Liver (tissue), 9 donors: Measurements from ENCODE around the gene RABL6. TPM values are rescaled to one million over a fixed set of nuclear protein-coding genes. Genes with fewer than 3 reads are reported as not detected.
"Not testable (repeated sequence)": the region's sequence is repeated elsewhere in the genome, so short reads cannot be mapped to it uniquely, and the experiment has no call there.

Source experiments
- DNase-seq: peaks from one replicate; pipeline ENCODE4 v3.0.0-alpha.2; 2017; ENCODE audit warnings: low spot score
- H3K27ac ChIP-seq, 2 donors: one replicate each; pipeline ENCODE4 v1.7.0; 2013; ENCODE audit warnings: inconsistent platforms in 2 of 2, low read length in 2 of 2, control low read depth in 1 of 2, low read depth in 1 of 2, mild to moderate bottlenecking in 1 of 2
- H3K27me3 ChIP-seq, 4 donors: one replicate each; pipeline versions ENCODE4 v1.6.1 to v1.7.0; 2013; ENCODE audit warnings: low read length in 3 of 4, inconsistent platforms in 1 of 4, mild to moderate bottlenecking in 1 of 4, moderate library complexity in 1 of 4; ENCODE audit not compliant: control insufficient read depth in 4 of 4, insufficient read depth in 4 of 4
- H3K36me3 ChIP-seq, 4 donors: one replicate each; pipeline versions ENCODE4 v1.6.1 to v1.7.0; 2013; ENCODE audit warnings: low read length in 3 of 4, mild to moderate bottlenecking in 3 of 4, low read depth in 1 of 4, moderate library complexity in 1 of 4; ENCODE audit not compliant: control insufficient read depth in 4 of 4, insufficient read depth in 3 of 4
- H3K4me1 ChIP-seq, 4 donors: one replicate each; pipeline versions ENCODE4 v1.6.1 to v1.7.0; 2013; ENCODE audit warnings: low read length in 3 of 4, mild to moderate bottlenecking in 3 of 4, moderate library complexity in 1 of 4; ENCODE audit not compliant: control insufficient read depth in 4 of 4, insufficient read depth in 4 of 4
- H3K4me3 ChIP-seq, 3 donors: one replicate each; pipeline versions ENCODE4 v1.6.1 to v1.7.0; 2013; ENCODE audit warnings: low read length in 3 of 3, control low read depth in 1 of 3, low read depth in 1 of 3, mild to moderate bottlenecking in 1 of 3
- H3K9ac ChIP-seq, 2 donors: one replicate each; pipeline ENCODE4 v1.7.0; 2013; ENCODE audit warnings: low read length in 2 of 2, mild to moderate bottlenecking in 2 of 2, moderate library complexity in 2 of 2, control low read depth in 1 of 2, low read depth in 1 of 2
- H3K9me3 ChIP-seq, 4 donors: one replicate each; pipeline versions ENCODE4 v1.6.1 to v1.7.0; 2013; ENCODE audit warnings: low read length in 3 of 4; ENCODE audit not compliant: control insufficient read depth in 4 of 4
- CTCF ChIP-seq: fragments of 150-350 bp; IDR thresholded peaks from 2 replicates; pipeline ENCODE4 v1.5.1; 2017; ENCODE audit warnings: improper control_type of control experiment, low read depth, low read length; ENCODE audit not compliant: missing input control
- FOXA1 ChIP-seq: IDR thresholded peaks from 2 replicates; pipeline ENCODE4 v1.6.1; 2016; ENCODE audit warnings: antibody characterized with exemption
- FOXA2 ChIP-seq: IDR thresholded peaks from 2 replicates; pipeline ENCODE4 v1.6.1; 2016; ENCODE audit warnings: antibody characterized with exemption
- HNF4A ChIP-seq, 2 donors: conservative IDR thresholded peaks; 2 replicates each; pipeline ENCODE4 v1.6.1; 2016; ENCODE audit warnings: antibody characterized with exemption in 2 of 2, mild to moderate bottlenecking in 2 of 2
- HNF4G ChIP-seq: IDR thresholded peaks from 2 replicates; pipeline ENCODE4 v1.6.1; 2016; ENCODE audit warnings: antibody characterized with exemption
- JUND ChIP-seq, 2 donors: IDR thresholded peaks; 2 replicates each; pipeline ENCODE4 v1.6.1; 2016; ENCODE audit warnings: antibody characterized with exemption in 2 of 2
- MAX ChIP-seq: IDR thresholded peaks from 2 replicates; pipeline ENCODE4 v1.6.1; 2016; ENCODE audit warnings: antibody characterized with exemption
- NR2F2 ChIP-seq: IDR thresholded peaks from 2 replicates; pipeline ENCODE4 v1.6.1; 2016; ENCODE audit warnings: antibody characterized with exemption
- RAD21 ChIP-seq, 2 donors: IDR thresholded peaks; 2 replicates each; pipeline ENCODE4 v1.6.1; 2016; ENCODE audit warnings: antibody characterized with exemption in 2 of 2, mild to moderate bottlenecking in 2 of 2
- REST ChIP-seq: IDR thresholded peaks from 2 replicates; pipeline ENCODE4 v1.6.1; 2016; ENCODE audit warnings: antibody characterized with exemption, mild to moderate bottlenecking
- RXRA ChIP-seq, 2 donors: IDR thresholded peaks; 2 replicates each; pipeline ENCODE4 v1.6.1; 2017 to 2018; ENCODE audit warnings: antibody characterized with exemption in 2 of 2, mild to moderate bottlenecking in 1 of 2
- SP1 ChIP-seq: IDR thresholded peaks from 2 replicates; pipeline ENCODE4 v1.6.1; 2018; ENCODE audit warnings: antibody characterized with exemption, mild to moderate bottlenecking
- TAF1 ChIP-seq: conservative IDR thresholded peaks from 2 replicates; pipeline ENCODE4 v1.6.1; 2016; ENCODE audit warnings: antibody characterized with exemption, mild to moderate bottlenecking
- YY1 ChIP-seq: IDR thresholded peaks from 2 replicates; pipeline ENCODE4 v1.6.1; 2016; ENCODE audit warnings: antibody characterized with exemption, mild to moderate bottlenecking
- WGBS: extraction: QIAGEN DNeasy Blood & Tissue Kit; methylation state at CpG from one replicate; pipeline ENCODE4 v1.1.7; 2013; 5-methylcytosine and 5-hydroxymethylcytosine counted together
- polyA plus RNA-seq, 2 donors: library from polyadenylated mRNA; stranded (reverse) in 1 of 2; unstranded in 1 of 2; fragments of 200-250 nt in 1 of 2; fragments of >200 nt in 1 of 2; fragmentation: Nextera tagmentation in 1 of 2; extraction: Ambion mirVana in 1 of 2; gene quantifications; one replicate each; pipeline versions ENCODE4 v1.2.1 to v1.2.3, GENCODE V29; 2013 to 2015
- total RNA-seq, 2 donors: library from RNA; depleted of rRNA; stranded (reverse); fragments of >200 nt; gene quantifications; one replicate each; pipeline ENCODE4 v1.2.3, GENCODE V29; 2014
- TF ChIP-seq, protein P1 (sequence below): IDR thresholded peaks from 2 replicates; pipeline ENCODE4 v1.6.1; 2016; ENCODE audit warnings: antibody characterized with exemption
- TF ChIP-seq, protein P2 (sequence below): IDR thresholded peaks from 2 replicates; pipeline ENCODE4 v1.6.1; 2016; ENCODE audit warnings: antibody characterized with exemption
- donor health status: healthy.
- donor health status: healthy.
- donor health status: healthy.
- donor health status: healthy.
- donor health status: healthy.

The RABL6 gene
- total and polyA plus RNA-seq, 4 donors = 3.6 to 32.6 (median 10.7) TPM

DNA sequence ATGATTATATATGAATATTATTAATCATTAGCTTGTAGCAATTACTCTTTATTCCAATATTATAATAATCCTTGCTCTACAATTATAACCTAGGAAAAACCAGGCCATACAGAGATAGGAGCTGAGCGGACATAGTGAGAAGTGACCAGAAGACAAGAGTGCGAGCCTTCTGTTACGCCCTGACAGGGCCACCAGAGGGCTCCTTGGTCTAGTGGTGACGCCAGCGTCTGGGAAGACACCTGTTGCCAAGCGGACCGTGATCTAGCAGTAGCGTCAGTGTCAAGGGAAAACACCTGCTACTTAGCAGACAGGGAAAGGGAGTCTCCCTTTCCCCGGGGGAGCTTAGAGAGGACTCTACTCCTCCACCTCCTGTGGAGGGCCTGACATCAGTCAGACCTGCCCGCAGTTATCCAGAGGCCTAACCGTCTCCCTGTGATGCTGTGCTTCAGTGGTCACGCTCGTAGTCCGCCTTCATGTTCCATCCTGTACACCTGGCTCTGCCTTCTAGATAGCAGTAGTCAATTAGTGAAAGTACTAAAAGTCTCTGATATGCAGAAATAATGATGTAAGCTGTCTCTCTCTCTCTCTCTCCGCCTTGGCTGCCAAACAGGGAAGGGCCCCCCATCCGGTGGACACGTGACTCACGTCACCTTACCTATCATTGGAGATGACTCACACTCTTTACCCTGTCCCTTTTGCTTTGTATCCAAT, 41.2 kb upstream of the RABL6 start:
- not testable (repeated sequence) for H3K4me1 ChIP-seq, H3K9ac ChIP-seq, H3K27me3 ChIP-seq, DNase-seq, H3K27ac ChIP-seq, H3K9me3 ChIP-seq, H3K36me3 ChIP-seq, H3K4me3 ChIP-seq
- TF ChIP-seq RAD21 (IDR thresholded peaks at IDR 0.05) = peak in 1 of 2 donors; percentile 52
- 48% methylated on average over 17 of the region's 18 CpGs for WGBS

DNA sequence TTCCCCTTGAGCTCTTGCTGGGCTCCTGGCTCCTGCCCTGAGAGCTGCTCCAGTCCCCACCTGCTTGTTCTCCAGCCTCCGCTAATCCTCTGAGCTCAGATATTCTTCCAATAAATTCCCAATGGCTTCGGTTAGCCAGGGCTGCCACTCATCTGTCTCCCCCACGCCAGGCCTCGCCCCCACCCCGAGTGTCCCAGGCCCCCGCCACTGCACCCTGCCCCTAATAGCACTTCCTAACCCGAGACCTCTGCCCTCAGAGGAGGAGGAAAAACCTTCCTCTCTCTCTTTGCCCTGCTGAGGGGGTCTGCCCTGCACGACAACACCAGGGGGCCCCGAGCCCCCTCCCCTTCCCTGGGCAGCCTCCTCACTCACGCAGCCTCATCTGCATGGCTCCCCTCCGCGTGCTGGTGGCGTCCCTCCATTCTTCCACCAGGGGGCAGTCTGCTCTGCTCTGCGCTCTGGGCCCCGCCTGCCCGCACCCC, 38.0 kb upstream of the RABL6 start:
- no peak for DNase-seq
- H3K36me3 ChIP-seq = no peaks in the 10 kb centered on the region
- H3K9ac ChIP-seq = no peak overlapping the region
- H3K27me3 ChIP-seq = no peaks in the 10 kb centered on the region
- H3K4me1 ChIP-seq = no peaks in the 10 kb centered on the region
- 23% methylated on average over 16 of the region's 16 CpGs for WGBS
- TF ChIP-seq YY1 (no peak), NR2F2 (no peak), RAD21 (IDR thresholded peaks at IDR 0.05) (peak in 1 of 2 donors; percentile 11), MAX (no peak), TAF1 (no peak), CTCF (peak; percentile 43), HNF4A (conservative IDR thresholded peaks at IDR 0.05) (no peak)
- TF ChIP-seq, protein P1, sequence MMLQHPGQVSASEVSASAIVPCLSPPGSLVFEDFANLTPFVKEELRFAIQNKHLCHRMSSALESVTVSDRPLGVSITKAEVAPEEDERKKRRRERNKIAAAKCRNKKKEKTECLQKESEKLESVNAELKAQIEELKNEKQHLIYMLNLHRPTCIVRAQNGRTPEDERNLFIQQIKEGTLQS = no peak
- TF ChIP-seq, protein P2, sequence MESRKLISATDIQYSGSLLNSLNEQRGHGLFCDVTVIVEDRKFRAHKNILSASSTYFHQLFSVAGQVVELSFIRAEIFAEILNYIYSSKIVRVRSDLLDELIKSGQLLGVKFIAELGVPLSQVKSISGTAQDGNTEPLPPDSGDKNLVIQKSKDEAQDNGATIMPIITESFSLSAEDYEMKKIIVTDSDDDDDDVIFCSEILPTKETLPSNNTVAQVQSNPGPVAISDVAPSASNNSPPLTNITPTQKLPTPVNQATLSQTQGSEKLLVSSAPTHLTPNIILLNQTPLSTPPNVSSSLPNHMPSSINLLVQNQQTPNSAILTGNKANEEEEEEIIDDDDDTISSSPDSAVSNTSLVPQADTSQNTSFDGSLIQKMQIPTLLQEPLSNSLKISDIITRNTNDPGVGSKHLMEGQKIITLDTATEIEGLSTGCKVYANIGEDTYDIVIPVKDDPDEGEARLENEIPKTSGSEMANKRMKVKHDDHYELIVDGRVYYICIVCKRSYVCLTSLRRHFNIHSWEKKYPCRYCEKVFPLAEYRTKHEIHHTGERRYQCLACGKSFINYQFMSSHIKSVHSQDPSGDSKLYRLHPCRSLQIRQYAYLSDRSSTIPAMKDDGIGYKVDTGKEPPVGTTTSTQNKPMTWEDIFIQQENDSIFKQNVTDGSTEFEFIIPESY = no peak
- H3K27ac ChIP-seq = no peak overlapping the region
- no peak overlapping the region for H3K4me3 ChIP-seq
- peaks cover 4 to 8% (median 5%) of the 10 kb centered on the region in 4 donors for H3K9me3 ChIP-seq

- no peaks in the 10 kb centered on the region for H3K36me3 ChIP-seq
- H3K9ac ChIP-seq = no peak overlapping the region
- no peak for DNase-seq
- 86% methylated on average over 3 of the region's 3 CpGs for WGBS
- no peaks in the 10 kb centered on the region for H3K4me1 ChIP-seq
- no peaks in the 10 kb centered on the region for H3K27me3 ChIP-seq
- no peak overlapping the region for H3K4me3 ChIP-seq
- TF ChIP-seq REST (no peak), JUND (IDR thresholded peaks at IDR 0.05) (no peak), HNF4G (no peak), RXRA (IDR thresholded peaks at IDR 0.05) (no peak), FOXA2 (no peak), MAX (no peak), SP1 (no peak), RAD21 (IDR thresholded peaks at IDR 0.05) (no peak), FOXA1 (no peak), YY1 (no peak)
- H3K9me3 ChIP-seq = peaks cover 4 to 8% (median 5%) of the 10 kb centered on the region in 4 donors
- no peak overlapping the region for H3K27ac ChIP-seq
These were observed 35.8 kb upstream of the RABL6 start for GRCh38 chr9:136771907-136772415.
